GM18909 (cell line): ENCODE data around the gene CHD9.
"Not testable (repeated sequence)": the region's sequence is repeated elsewhere in the genome, so short reads cannot be mapped to it uniquely, and the experiment has no call there.

Experiments
- ATAC-seq: cut with Tn5 transposase; IDR thresholded peaks from one replicate; pipeline ENCODE4 v1.9.1; 2021; ENCODE audit warnings: mild to moderate bottlenecking; ENCODE audit not compliant: unreplicated experiment, poor library complexity

Gene CHD9

GRCh38 chr16:53045341-53046220 lies 9.2 kb upstream of the CHD9 start:
- no peak for ATAC-seq

GRCh38 chr16:53047515-53047914 lies 7.3 kb upstream of the CHD9 start:
- ATAC-seq: not testable (repeated sequence)

GRCh38 chr16:53048139-53048915 lies 6.5 kb upstream of the CHD9 start:
- no peak for ATAC-seq

GRCh38 chr16:53051255-53051654 lies 3.5 kb upstream of the CHD9 start:
- ATAC-seq: not testable (repeated sequence)

GRCh38 chr16:53052519-53053501 lies 2.0 kb upstream of the CHD9 start, which contains the start of gene CHD9NB:
Gene CHD9NB, minus strand, starts transcription at chr16:53052897. Its CDS starts 8,739 bp downstream, at chr16:53044158.
- ATAC-seq: peak; percentile 26

- ATAC-seq: peak; percentile 38
Measured at GRCh38 chr16:53053967-53054669, 673 bp upstream of the CHD9 start.

- ATAC-seq: no peak
Measured at GRCh38 chr16:53055541-53056391, 975 bp downstream of the CHD9 start.

GRCh38 chr16:53056392-53056881 lies 1.6 kb downstream of the CHD9 start:
- ATAC-seq: no peak

GRCh38 chr16:53057658-53058057 lies 2.9 kb downstream of the CHD9 start:
- ATAC-seq: no peak

GRCh38 chr16:53058441-53058840 lies 3.6 kb downstream of the CHD9 start:
- ATAC-seq: no peak

- no peak for ATAC-seq
Measured at GRCh38 chr16:53058882-53059281, 4.1 kb downstream of the CHD9 start.

GRCh38 chr16:53059672-53060071 lies 4.9 kb downstream of the CHD9 start:
- ATAC-seq: no peak

- ATAC-seq: peak; percentile 23
Measured at GRCh38 chr16:53061256-53061655, 6.5 kb downstream of the CHD9 start.

- peak; percentile 88 for ATAC-seq
Measured at GRCh38 chr16:53061701-53062159, 6.9 kb downstream of the CHD9 start.

GRCh38 chr16:53064081-53064578 lies 9.3 kb downstream of the CHD9 start:
- no peak for ATAC-seq

GRCh38 chr16:53065461-53066061 lies 10.8 kb downstream of the CHD9 start:
- no peak for ATAC-seq

- no peak for ATAC-seq
Measured at GRCh38 chr16:53067675-53068074, 12.9 kb downstream of the CHD9 start.

GRCh38 chr16:53068423-53068833 lies 13.6 kb downstream of the CHD9 start:
- ATAC-seq: peak; percentile 60
